BLaER1 (cell line): ENCODE results near the gene TMEM229B.

Source experiments
- H3K27ac ChIP-seq: shearing (Covaris generic); formaldehyde crosslinking; 2 replicates; pipeline ENCODE4 v1.8.1; 2022
- H3K27me3 ChIP-seq: shearing (Covaris generic); formaldehyde crosslinking; 2 replicates; pipeline ENCODE4 v1.8.1; 2022
- H3K36me3 ChIP-seq: shearing (Covaris generic); formaldehyde crosslinking; 2 replicates; pipeline ENCODE4 v1.8.1; 2022
- H3K4me1 ChIP-seq: shearing (Covaris generic); formaldehyde crosslinking; 2 replicates; pipeline ENCODE4 v1.8.1; 2022
- H3K4me2 ChIP-seq: shearing (Covaris generic); formaldehyde crosslinking; 2 replicates; pipeline ENCODE4 v1.8.1; 2022
- H3K4me3 ChIP-seq: shearing (Covaris generic); formaldehyde crosslinking; 2 replicates; pipeline ENCODE4 v1.8.1; 2022
- H3K9ac ChIP-seq: shearing (Covaris generic); formaldehyde crosslinking; 2 replicates; pipeline ENCODE4 v1.8.1; 2022
- H3K9me3 ChIP-seq: shearing (Covaris generic); formaldehyde crosslinking; 2 replicates; pipeline ENCODE4 v1.8.1; 2022
- H4K20me1 ChIP-seq: shearing (Covaris generic); formaldehyde crosslinking; 2 replicates; pipeline ENCODE4 v1.8.1; 2022
- Cebpa-rat ChIP-seq: shearing (Covaris generic); IDR thresholded peaks from 2 replicates; pipeline ENCODE4 v1.8.1; 2022

The TMEM229B gene

GRCh38 chr14:67444395-67444794, 44.1 kb downstream of the TMEM229B start:
- no peak overlapping the region for H3K27ac ChIP-seq
- H3K4me1 ChIP-seq = no peaks in the 10 kb centered on the region
- no peak overlapping the region for H3K4me2 ChIP-seq

GRCh38 chr14:67442139-67442906, 46.2 kb downstream of the TMEM229B start:
- Histone ChIP-seq H3K9me3 (no peaks in the 10 kb centered on the region), H3K27ac (no peak overlapping the region), H3K9ac (no peak overlapping the region), H3K4me2 (no peak overlapping the region), H3K4me3 (no peak overlapping the region), H3K4me1 (no peaks in the 10 kb centered on the region), H4K20me1 (no peaks in the 10 kb centered on the region), H3K27me3 (no peaks in the 10 kb centered on the region), H3K36me3 (no peaks in the 10 kb centered on the region)
- TF ChIP-seq Cebpa-rat = no peak

More at GRCh38 chr14:67444395-67444794, 44.1 kb downstream of the TMEM229B start:
- Histone ChIP-seq H3K9ac (no peak overlapping the region), H3K27me3 (no peaks in the 10 kb centered on the region), H3K9me3 (peaks cover under 1% of the 10 kb centered on the region; the same call in 1 of the 2 replicates), H3K36me3 (no peaks in the 10 kb centered on the region), H3K4me3 (no peak overlapping the region), H4K20me1 (no peaks in the 10 kb centered on the region)
- TF ChIP-seq Cebpa-rat = no peak

GRCh38 chr14:67441672-67442071, 46.8 kb downstream of the TMEM229B start:
- Histone ChIP-seq H3K9me3 (no peaks in the 10 kb centered on the region), H3K27me3 (no peaks in the 10 kb centered on the region), H3K9ac (no peak overlapping the region), H3K4me3 (no peak overlapping the region), H4K20me1 (no peaks in the 10 kb centered on the region), H3K4me1 (no peaks in the 10 kb centered on the region), H3K27ac (no peak overlapping the region), H3K4me2 (no peak overlapping the region), H3K36me3 (no peaks in the 10 kb centered on the region)
- TF ChIP-seq Cebpa-rat = no peak

- Histone ChIP-seq H3K36me3 (no peaks in the 10 kb centered on the region), H4K20me1 (no peaks in the 10 kb centered on the region), H3K4me3 (no peak overlapping the region), H3K4me2 (no peak overlapping the region), H3K27ac (no peak overlapping the region), H3K9ac (no peak overlapping the region), H3K4me1 (no peaks in the 10 kb centered on the region), H3K9me3 (no peaks in the 10 kb centered on the region), H3K27me3 (no peaks in the 10 kb centered on the region)
- no peak for TF ChIP-seq Cebpa-rat
These were observed 47.3 kb downstream of the TMEM229B start for GRCh38 chr14:67441256-67441655.

- no peaks in the 10 kb centered on the region for H3K27me3 ChIP-seq
These were observed 48.0 kb downstream of the TMEM229B start for GRCh38 chr14:67440513-67440912.

GRCh38 chr14:67438969-67439368, 49.6 kb downstream of the TMEM229B start:
- no peak for TF ChIP-seq Cebpa-rat
- Histone ChIP-seq H3K27ac (no peak overlapping the region), H3K27me3 (no peaks in the 10 kb centered on the region), H3K4me2 (no peak overlapping the region), H4K20me1 (no peaks in the 10 kb centered on the region), H3K4me1 (no peaks in the 10 kb centered on the region), H3K4me3 (no peak overlapping the region), H3K36me3 (no peaks in the 10 kb centered on the region), H3K9ac (no peak overlapping the region), H3K9me3 (no peaks in the 10 kb centered on the region)

More at GRCh38 chr14:67440513-67440912, 48.0 kb downstream of the TMEM229B start:
- no peak overlapping the region for H3K4me3 ChIP-seq
- H3K4me1 ChIP-seq = no peaks in the 10 kb centered on the region
- H3K9ac ChIP-seq = no peak overlapping the region
- H3K36me3 ChIP-seq = no peaks in the 10 kb centered on the region
- no peak for TF ChIP-seq Cebpa-rat
- no peaks in the 10 kb centered on the region for H4K20me1 ChIP-seq
- H3K9me3 ChIP-seq = no peaks in the 10 kb centered on the region
- H3K27ac ChIP-seq = no peak overlapping the region
- no peak overlapping the region for H3K4me2 ChIP-seq

- no peaks in the 10 kb centered on the region for H3K36me3 ChIP-seq
- no peak overlapping the region for H3K9ac ChIP-seq
- H3K27ac ChIP-seq = no peak overlapping the region
- H3K9me3 ChIP-seq = no peaks in the 10 kb centered on the region
- no peaks in the 10 kb centered on the region for H3K4me1 ChIP-seq
- H3K4me3 ChIP-seq = no peak overlapping the region
- no peaks in the 10 kb centered on the region for H3K27me3 ChIP-seq
- H3K4me2 ChIP-seq = no peak overlapping the region
- H4K20me1 ChIP-seq = no peaks in the 10 kb centered on the region
- no peak for TF ChIP-seq Cebpa-rat
These were observed 52.3 kb downstream of the TMEM229B start for GRCh38 chr14:67436006-67436866.

GRCh38 chr14:67435603-67436002, 52.9 kb downstream of the TMEM229B start:
- Histone ChIP-seq H3K4me2 (no peak overlapping the region), H3K9ac (no peak overlapping the region), H4K20me1 (no peaks in the 10 kb centered on the region), H3K27ac (no peak overlapping the region), H3K27me3 (no peaks in the 10 kb centered on the region), H3K4me3 (no peak overlapping the region), H3K9me3 (no peaks in the 10 kb centered on the region), H3K36me3 (no peaks in the 10 kb centered on the region), H3K4me1 (peaks cover 3% of the 10 kb centered on the region)
- TF ChIP-seq Cebpa-rat = no peak

- Histone ChIP-seq H3K9me3 (no peaks in the 10 kb centered on the region), H3K27me3 (no peaks in the 10 kb centered on the region), H3K4me1 (peaks cover 9% of the 10 kb centered on the region), H3K4me3 (no peak overlapping the region), H3K27ac (no peak overlapping the region), H3K36me3 (no peaks in the 10 kb centered on the region), H3K4me2 (no peak overlapping the region), H4K20me1 (no peaks in the 10 kb centered on the region), H3K9ac (no peak overlapping the region)
- no peak for TF ChIP-seq Cebpa-rat
These were observed 56.4 kb downstream of the TMEM229B start for GRCh38 chr14:67432050-67432564.
